Measurements from ENCODE around the gene PPIC.
"Not testable (repeated sequence)": the region's sequence is repeated elsewhere in the genome, so short reads cannot be mapped to it uniquely, and the experiment has no call there.

The PPIC gene

DNA sequence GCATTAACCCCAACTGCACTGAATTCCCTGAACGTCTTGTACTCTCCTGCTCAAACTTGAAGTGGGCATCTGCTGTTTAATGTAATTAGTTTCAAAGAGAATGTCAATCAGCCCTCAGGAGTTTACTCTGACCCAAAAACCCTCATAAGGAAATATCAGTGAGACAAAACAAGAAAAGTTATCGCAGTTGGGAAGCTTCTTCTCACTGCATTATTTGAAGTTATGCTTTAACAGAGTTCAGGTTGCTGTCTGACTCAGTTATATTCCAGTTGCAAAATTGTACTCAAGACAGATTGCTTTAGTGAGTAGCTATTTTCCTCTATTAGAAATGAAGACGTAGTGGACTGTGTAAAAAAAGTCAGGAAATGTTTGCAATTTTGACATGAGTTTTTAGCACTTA lies 52.1 kb downstream of the PPIC start:
- in situ Hi-C loops (cut with MboI; ENCODE audit: low pct_unique_long_range_greater_than_20kb, low sequenced_read_pairs, unreplicated experiment) = no loop called here
- DNase-seq (ENCODE audit: low spot score) = no peak
- TF ChIP-seq CTCF (IDR thresholded peaks at IDR 0.05; ENCODE audit: extremely low read depth, insufficient read depth, missing control alignments) = no peak

DNA sequence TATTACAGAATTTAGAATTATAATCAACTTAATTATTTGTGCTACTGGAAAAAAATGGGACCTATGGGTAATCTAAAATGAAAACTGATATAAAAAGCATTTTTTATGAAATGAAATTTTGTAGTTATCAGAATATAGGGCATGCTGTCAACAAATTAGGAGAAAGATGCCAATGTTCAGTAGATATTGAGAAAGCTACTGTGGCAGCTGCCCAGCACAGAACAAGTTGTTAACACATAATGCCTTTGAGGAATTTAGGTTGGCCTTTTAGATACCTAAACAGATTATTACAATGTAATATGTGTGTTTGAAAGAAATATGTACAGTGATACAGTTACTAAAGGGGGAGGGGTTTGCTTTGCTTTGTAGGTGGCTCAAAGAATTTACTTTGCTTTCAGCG lies 54.1 kb downstream of the PPIC start:
- in situ Hi-C loops (cut with MboI; ENCODE audit: low pct_unique_long_range_greater_than_20kb, low sequenced_read_pairs, unreplicated experiment) = no loop called here
- TF ChIP-seq CTCF (IDR thresholded peaks at IDR 0.05; ENCODE audit: extremely low read depth, insufficient read depth, missing control alignments) = no peak
- DNase-seq (ENCODE audit: low spot score) = no peak

- DNase-seq (ENCODE audit: low spot score) = no peak
- in situ Hi-C loops (cut with MboI; ENCODE audit: low pct_unique_long_range_greater_than_20kb, low sequenced_read_pairs, unreplicated experiment) = no loop called here
Observed at GRCh38 chr5:122981846-122982245, 54.7 kb downstream of the PPIC start.

GRCh38 chr5:122978644-122979297 lies 57.8 kb downstream of the PPIC start:
- no peak for TF ChIP-seq CTCF (IDR thresholded peaks at IDR 0.05; ENCODE audit: extremely low read depth, insufficient read depth, missing control alignments)
- in situ Hi-C loops (cut with MboI; ENCODE audit: low pct_unique_long_range_greater_than_20kb, low sequenced_read_pairs, unreplicated experiment) = no loop called here
- no peak for DNase-seq (ENCODE audit: low spot score)

More at GRCh38 chr5:122981846-122982245, 54.7 kb downstream of the PPIC start:
- TF ChIP-seq CTCF (IDR thresholded peaks at IDR 0.05; ENCODE audit: extremely low read depth, insufficient read depth, missing control alignments) = no peak

- no peak for TF ChIP-seq CTCF (IDR thresholded peaks at IDR 0.05; ENCODE audit: extremely low read depth, insufficient read depth, missing control alignments)
- in situ Hi-C loops (cut with MboI; ENCODE audit: low pct_unique_long_range_greater_than_20kb, low sequenced_read_pairs, unreplicated experiment) = no loop called here
- no peak for DNase-seq (ENCODE audit: low spot score)
Observed at GRCh38 chr5:122978068-122978467, 58.5 kb downstream of the PPIC start.

GRCh38 chr5:122977319-122977718 lies 59.2 kb downstream of the PPIC start:
- in situ Hi-C loops (cut with MboI; ENCODE audit: low pct_unique_long_range_greater_than_20kb, low sequenced_read_pairs, unreplicated experiment) = no loop called here
- no peak for TF ChIP-seq CTCF (IDR thresholded peaks at IDR 0.05; ENCODE audit: extremely low read depth, insufficient read depth, missing control alignments)
- DNase-seq (ENCODE audit: low spot score) = no peak

GRCh38 chr5:122974251-122974650 lies 62.3 kb downstream of the PPIC start:
- in situ Hi-C loops (cut with MboI; ENCODE audit: low pct_unique_long_range_greater_than_20kb, low sequenced_read_pairs, unreplicated experiment); DNase-seq (ENCODE audit: low spot score): not testable (repeated sequence)

GRCh38 chr5:122973759-122974158 lies 62.8 kb downstream of the PPIC start:
- in situ Hi-C loops (cut with MboI; ENCODE audit: low pct_unique_long_range_greater_than_20kb, low sequenced_read_pairs, unreplicated experiment); DNase-seq (ENCODE audit: low spot score): not testable (repeated sequence)

Data from GM13977 (cell line).